Endothelial cell of umbilical vein (primary cell): ENCODE data around the gene PNLDC1.
"Not testable (repeated sequence)": the region's sequence is repeated elsewhere in the genome, so short reads cannot be mapped to it uniquely, and the experiment has no call there.

ENCODE experiments used
- TF ChIP-seq, protein P1 (sequence below): IDR thresholded peaks from 2 replicates; pipeline ENCODE4 v1.6.1; 2011; ENCODE audit not compliant: insufficient read depth, insufficient read length
- TF ChIP-seq, protein P2 (sequence below), 2 donors: IDR thresholded peaks; 1 replicate in 1 of 2; 2 replicates in 1 of 2; pipeline ENCODE4 v1.5.1; 2011; ENCODE audit warnings: low read length in 2 of 2, mild to moderate bottlenecking in 2 of 2, moderate library complexity in 2 of 2, control low read depth in 1 of 2, inconsistent platforms in 1 of 2, low read depth in 1 of 2; ENCODE audit not compliant: insufficient read depth in 1 of 2; ENCODE audit errors: extremely low read depth in 1 of 2

DNA sequence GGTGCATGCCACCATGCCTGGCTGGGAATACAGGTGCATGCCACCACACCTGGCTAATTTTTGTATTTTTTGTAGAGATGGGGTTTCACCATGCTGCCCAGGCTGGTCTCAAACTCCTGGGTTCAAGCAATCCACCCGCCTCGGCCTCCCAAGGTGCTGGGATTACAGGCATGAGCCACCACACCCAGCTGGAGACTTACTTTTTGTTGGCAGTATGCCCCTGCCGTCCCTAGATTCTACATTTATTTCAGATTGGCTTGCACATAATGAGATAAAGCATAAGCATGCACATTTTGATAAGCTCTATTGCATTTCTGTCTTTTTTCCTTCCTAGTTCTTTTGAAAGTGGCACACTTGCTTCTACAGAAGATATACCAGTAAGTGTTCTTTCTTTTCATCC lies 16.7 kb downstream of the PNLDC1 start:
- TF ChIP-seq, protein P1, sequence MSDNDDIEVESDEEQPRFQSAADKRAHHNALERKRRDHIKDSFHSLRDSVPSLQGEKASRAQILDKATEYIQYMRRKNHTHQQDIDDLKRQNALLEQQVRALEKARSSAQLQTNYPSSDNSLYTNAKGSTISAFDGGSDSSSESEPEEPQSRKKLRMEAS = not testable (repeated sequence)
- TF ChIP-seq, protein P2, sequence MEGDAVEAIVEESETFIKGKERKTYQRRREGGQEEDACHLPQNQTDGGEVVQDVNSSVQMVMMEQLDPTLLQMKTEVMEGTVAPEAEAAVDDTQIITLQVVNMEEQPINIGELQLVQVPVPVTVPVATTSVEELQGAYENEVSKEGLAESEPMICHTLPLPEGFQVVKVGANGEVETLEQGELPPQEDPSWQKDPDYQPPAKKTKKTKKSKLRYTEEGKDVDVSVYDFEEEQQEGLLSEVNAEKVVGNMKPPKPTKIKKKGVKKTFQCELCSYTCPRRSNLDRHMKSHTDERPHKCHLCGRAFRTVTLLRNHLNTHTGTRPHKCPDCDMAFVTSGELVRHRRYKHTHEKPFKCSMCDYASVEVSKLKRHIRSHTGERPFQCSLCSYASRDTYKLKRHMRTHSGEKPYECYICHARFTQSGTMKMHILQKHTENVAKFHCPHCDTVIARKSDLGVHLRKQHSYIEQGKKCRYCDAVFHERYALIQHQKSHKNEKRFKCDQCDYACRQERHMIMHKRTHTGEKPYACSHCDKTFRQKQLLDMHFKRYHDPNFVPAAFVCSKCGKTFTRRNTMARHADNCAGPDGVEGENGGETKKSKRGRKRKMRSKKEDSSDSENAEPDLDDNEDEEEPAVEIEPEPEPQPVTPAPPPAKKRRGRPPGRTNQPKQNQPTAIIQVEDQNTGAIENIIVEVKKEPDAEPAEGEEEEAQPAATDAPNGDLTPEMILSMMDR (IDR thresholded peaks at IDR 0.05; ENCODE audit: extremely low read depth in 1 of 2, insufficient read depth in 1 of 2, low read depth in 1 of 2, low read length in 2 of 2) = not testable (repeated sequence)
